Uterus (tissue), 2 donors: ENCODE measurements around the gene TIMP3.

Source experiments
- POLR2A ChIP-seq, 2 donors: fragments of 450-650 bp; IDR thresholded peaks; one replicate each; pipeline ENCODE4 v1.6.1; 2016; ENCODE audit warnings: antibody characterized with exemption in 2 of 2, mild to moderate bottlenecking in 1 of 2, moderate library complexity in 1 of 2
- TF ChIP-seq, protein P1 (sequence below), 4 experiments: fragments of 200-600 bp in 2 of 4; fragments of 450-650 bp in 2 of 4; sonication (generic) in 2 of 4; IDR thresholded peaks; one replicate each; pipeline ENCODE4 v1.5.1; 2016 to 2019; ENCODE audit warnings: antibody characterized with exemption in 4 of 4, mild to moderate bottlenecking in 2 of 4, moderate library complexity in 1 of 4

DNA sequence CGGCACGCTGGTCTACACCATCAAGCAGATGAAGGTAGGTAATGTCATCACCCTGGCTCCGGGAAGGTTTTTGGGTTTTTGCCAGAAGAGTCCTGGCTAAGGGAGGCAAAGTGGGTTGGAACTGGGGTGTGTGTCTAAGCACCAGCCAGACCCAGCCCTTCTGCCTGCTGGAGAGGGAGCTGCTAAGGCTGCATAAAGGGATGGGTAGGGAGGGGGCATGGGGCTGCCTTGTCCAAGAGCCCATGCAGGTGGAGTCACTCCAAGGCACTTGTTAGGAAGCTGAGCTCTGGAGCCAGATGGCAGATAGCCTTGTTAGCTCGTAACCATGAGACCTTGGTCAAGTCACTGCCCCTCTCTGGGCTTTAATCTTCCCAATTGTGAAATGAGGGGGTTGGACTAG is 48.0 kb downstream of the TIMP3 start:
- TF ChIP-seq, protein P1, sequence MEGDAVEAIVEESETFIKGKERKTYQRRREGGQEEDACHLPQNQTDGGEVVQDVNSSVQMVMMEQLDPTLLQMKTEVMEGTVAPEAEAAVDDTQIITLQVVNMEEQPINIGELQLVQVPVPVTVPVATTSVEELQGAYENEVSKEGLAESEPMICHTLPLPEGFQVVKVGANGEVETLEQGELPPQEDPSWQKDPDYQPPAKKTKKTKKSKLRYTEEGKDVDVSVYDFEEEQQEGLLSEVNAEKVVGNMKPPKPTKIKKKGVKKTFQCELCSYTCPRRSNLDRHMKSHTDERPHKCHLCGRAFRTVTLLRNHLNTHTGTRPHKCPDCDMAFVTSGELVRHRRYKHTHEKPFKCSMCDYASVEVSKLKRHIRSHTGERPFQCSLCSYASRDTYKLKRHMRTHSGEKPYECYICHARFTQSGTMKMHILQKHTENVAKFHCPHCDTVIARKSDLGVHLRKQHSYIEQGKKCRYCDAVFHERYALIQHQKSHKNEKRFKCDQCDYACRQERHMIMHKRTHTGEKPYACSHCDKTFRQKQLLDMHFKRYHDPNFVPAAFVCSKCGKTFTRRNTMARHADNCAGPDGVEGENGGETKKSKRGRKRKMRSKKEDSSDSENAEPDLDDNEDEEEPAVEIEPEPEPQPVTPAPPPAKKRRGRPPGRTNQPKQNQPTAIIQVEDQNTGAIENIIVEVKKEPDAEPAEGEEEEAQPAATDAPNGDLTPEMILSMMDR (IDR thresholded peaks at IDR 0.05) = no peak
- no peak for TF ChIP-seq POLR2A (IDR thresholded peaks at IDR 0.05)
